GM18867 (cell line): Measurements from ENCODE around the gene PXMP4.

Experiments used
- ATAC-seq: cut with Tn5 transposase; IDR thresholded peaks from one replicate; pipeline ENCODE4 v1.9.1; 2021; ENCODE audit warnings: mild to moderate bottlenecking, moderate library complexity; ENCODE audit not compliant: unreplicated experiment

The PXMP4 gene

DNA sequence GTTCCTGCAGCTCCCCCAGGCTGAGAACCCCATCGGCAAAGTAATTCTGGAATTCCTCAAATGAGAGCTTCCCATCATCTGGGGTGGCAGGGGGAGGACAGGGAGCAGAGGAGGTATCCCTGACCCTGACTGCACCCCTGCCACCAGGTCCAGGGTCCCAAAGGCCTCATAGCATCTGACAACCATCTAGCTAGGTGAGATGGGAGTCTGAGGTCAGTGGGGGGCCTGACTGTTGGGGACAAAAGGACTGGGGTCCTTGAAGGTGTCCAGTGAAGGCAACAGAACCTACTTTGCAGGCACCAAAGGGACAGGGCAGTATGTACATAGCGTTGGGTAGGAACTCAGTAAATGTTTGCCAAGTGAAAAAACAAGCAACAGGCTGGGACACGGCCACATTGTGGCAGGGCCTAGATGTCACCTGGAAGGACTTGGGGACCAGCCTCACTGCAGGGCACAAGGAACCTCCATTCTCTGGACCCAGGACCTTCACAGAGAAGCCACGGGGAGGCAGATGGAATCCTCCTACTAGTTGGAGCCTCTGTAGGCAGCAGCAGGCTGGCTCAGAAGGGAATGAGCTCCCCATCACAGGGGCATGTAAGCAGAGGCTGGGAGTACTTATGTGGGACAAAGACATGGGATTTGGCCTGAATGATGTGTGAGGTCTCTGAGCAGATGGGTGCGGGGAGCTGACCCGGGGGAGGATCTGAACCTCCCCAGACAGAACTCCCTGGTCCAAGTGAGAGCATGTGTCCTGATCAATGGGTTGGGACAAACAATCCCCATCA lies 49.2 kb downstream of the PXMP4 start:
- no peak for ATAC-seq

DNA sequence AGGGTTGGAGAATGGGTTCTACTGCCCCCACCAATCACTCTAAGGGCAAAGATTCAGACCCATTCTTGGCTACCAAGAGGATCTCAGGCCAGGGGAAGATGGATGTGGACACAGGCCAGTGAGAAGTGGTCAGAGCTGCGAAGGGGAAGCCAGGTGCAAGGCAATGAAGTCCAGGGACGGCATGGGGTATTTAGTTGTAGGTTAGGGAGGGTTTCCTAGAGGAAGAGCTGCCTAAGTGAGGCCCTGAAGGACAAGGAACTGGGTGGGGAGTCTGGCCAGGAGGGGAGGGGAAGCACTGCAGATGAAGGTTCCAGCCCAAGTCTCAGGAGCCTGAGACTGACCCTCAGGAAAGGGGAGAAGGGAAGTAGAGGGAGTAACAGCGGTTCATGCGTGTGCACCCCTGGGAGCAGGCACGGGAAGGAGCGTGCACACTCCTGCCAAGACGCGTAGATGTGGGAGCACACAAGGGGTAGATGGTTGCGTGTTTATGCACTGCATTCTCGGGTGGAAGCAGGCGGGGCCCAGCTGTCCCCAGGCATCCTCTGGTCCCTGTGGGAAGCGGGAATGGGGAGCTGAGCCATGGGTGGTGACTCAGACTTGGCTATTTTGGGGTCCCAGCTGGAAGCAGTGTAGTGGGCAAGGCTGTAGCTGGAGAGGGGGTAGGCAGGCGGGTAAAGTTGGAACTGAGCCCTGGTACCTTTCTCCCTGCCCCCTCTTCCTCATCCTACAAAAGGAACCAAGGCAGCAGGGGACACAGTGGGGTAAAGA lies 50.1 kb downstream of the PXMP4 start:
- no peak for ATAC-seq

GRCh38 chr20:33669224-33669623 lies 50.9 kb downstream of the PXMP4 start:
- no peak for ATAC-seq

DNA sequence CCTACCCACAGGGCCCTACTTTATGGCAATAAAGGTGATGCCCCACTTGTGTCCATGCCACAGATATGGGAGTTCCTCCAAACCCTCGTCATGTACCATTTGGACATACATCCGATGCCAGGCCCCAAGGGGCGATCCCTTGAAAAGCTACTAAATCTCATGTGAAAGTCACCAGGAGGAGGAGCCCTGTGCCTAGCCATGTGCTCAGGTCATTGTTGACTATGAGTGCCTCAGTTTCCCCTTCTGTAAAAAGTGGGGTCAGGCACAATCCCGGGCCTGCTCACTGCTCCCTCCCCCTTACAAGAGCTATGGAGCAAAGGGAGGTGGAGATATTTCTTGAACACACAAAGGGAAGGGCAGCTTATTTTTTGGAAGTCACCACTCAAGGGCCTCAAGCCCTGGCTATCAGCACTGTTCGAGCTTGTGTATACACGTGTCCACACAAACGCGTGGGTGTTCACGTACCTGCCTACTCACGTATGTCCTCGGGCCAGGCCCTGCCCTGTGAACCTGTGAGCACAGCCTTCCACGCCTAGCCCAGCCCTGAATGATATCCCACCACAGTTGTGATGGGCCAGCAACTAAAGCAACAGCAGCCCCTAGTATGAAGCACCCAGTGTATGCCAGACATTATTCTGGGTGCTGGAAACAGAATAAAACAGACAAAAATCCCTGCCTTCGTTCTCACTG lies 51.5 kb downstream of the PXMP4 start:
- ATAC-seq = no peak

DNA sequence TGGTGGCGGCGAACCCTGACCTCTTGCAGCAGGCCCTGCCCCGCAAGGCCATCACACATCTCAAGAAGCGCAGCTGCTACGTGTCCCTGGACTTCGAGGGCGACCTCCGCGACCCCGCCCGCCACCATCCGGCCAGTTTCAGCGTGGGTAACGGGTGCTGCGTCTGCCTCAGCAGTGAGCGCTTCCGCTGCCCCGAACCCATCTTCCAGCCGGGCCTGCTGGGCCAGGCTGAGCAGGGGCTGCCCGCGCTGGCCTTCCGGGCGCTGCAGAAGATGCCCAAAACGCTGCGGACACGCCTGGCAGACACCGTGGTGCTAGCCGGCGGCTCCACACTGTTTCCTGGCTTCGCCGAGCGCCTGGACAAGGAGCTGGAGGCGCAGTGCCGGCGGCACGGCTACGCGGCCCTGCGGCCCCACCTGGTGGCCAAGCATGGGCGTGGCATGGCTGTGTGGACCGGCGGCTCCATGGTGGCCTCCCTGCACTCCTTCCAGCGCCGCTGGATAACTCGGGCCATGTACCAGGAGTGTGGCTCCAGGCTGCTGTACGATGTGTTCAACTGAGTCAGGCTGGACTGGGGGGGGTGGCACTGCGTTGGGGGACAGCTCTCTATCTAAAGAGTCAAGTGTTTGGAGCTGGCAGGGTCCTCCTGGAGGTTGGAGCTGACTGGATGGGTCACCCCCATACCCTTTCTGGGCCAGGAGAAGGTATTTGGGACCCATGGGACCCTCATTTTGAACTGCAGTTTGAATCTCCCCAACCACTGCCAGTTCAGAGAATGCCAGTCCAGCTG lies 52.2 kb downstream of the PXMP4 start:
- ATAC-seq = peak; percentile 31

GRCh38 chr20:33667245-33667675 lies 52.9 kb downstream of the PXMP4 start:
- peak; percentile 17 for ATAC-seq

GRCh38 chr20:33666293-33667244 lies 53.5 kb downstream of the PXMP4 start, which contains the start of gene ACTL10:
TSS of gene ACTL10 (plus strand) at chr20:33666943. CDS start at chr20:33667498, 555 bp downstream.
- ATAC-seq = peak; percentile 65

DNA sequence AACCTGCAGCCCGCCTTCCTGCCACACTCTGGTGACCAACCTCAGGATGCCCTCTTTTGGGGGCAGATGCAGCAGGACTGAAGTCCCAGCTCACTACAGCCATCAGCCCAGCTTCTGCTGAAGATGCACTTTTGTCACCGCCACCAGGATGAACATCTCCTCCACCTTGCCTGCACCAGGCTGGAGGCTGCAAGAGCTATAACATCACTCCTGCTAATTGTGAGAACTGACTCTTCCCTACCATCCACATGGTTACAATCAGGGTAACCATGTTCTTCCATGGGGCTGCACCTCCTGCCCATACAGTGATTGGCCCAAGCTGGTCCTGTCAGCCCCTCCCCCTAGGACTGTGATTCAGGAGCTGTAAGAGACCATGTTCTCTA lies 55.4 kb downstream of the PXMP4 start:
- no peak for ATAC-seq

DNA sequence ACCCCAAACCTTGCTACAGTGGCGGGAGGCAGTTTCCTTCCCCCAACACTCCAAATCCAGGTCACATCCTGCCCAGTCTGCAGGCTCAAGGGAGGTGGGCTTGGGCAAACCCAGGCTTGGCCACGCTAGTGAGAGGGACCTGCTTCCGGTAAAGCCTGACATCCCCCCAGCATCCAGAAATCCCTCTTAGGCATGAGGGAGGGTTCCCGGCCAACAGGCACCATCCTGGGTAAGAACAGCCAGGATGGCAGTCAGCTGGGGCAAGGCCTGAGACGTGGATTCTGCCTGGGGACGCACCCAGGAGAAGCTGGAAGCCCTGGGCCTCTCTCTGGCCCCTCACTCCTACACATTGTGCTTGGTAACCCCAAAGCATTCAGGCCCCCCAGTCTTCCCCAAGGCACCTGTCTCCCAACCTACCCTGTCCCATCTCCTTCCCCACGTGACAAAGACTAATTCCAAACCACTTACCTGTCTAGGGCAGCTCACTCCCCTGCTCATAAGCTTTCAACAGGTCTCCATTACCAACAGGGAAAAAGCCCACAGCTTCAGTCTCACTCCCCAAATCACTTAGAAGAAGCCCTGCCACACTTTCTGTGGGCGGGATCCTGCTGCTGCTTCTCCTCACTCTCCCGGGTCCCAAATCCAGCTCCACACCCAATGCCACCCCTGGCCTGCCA lies 55.9 kb downstream of the PXMP4 start:
- ATAC-seq = no peak

DNA sequence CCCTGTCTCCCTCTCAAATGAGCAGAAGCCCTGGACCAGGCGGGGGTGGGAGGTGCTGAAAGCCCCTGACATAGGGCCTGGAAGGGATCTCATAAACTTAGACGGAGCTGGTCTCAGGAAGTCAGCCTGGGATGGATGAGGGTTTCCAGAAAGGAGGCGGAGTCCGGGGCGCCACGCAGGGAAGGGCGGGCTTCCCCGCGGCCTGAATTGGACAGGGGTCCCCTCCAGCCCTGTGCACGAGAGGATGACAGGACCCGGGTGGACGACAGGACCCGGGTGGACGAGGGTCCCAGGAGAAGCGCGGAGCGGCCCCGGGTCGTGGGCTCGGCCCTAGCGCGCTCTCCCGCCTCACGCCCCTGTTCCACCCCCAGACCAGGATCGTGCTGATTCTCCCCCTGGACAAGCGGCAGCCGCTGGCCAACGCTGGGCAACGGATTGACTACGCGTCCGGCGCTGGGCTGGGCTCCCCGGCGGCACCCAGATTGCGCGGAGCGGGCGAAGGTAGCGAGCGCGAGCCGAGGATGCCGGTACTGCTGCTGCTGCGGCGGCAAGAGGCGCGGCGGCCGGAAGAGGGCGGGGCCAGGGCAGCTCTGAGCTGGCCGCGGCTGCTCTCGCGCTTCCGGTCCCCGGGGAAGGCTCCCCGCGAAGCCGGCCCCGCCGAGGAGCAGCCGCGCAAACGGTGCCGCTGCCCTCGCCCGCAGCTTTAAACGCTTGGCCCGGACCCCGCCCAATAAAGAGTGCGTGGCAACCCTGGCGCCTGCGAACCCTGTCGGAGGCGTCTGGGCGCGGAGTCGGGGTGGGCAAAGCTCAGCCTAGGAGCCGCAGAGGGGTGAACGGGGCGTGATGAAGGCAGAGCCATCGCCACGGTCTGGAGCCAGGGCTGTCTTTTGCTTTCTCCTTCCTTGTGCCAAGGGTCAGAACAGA lies 56.7 kb downstream of the PXMP4 start:
- peak; percentile 44 for ATAC-seq

DNA sequence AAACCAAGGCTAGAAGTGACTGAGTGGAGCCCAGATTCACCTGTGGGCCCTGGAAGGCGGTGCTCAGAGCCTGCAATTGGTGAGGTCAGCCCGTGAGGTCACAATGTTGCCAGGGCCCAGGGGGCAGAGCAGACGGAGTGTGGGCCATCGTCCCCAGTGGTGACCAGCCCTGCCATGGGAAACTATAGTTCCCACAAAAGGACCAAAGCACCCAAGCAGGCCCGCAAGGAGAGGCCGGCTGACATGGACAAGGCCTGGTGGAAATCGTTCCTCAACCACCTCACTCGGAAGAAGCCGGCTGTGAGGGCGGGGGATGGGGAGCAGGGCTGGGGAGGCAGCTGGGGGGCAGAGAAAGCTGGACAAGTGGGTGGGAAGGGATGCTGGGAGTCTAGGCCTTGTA lies 57.9 kb downstream of the PXMP4 start, which contains the start of gene C20orf144:
C20orf144 (plus strand) TSS at position 156 of the 400 bp plus-strand sequence; CDS start at position 175, 19 bp downstream.
- ATAC-seq = no peak

DNA sequence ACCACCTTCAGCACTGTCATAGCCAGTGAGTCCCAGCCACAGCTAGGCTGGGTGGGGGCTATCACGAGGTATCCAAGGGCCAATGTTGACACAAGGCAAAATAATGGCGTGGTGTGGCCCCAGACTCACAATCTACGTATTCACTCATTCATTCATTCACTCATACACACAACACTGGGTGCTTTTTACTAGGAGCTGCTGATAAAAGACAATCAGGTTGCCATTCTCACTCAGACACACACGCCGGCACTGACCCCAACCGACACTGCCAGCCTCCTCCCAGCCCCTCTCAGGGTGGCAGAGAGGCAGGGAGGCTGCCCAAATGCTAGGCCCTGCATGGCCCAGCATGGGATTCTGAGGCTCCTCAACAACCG lies 59.4 kb downstream of the PXMP4 start:
- no peak for ATAC-seq

DNA sequence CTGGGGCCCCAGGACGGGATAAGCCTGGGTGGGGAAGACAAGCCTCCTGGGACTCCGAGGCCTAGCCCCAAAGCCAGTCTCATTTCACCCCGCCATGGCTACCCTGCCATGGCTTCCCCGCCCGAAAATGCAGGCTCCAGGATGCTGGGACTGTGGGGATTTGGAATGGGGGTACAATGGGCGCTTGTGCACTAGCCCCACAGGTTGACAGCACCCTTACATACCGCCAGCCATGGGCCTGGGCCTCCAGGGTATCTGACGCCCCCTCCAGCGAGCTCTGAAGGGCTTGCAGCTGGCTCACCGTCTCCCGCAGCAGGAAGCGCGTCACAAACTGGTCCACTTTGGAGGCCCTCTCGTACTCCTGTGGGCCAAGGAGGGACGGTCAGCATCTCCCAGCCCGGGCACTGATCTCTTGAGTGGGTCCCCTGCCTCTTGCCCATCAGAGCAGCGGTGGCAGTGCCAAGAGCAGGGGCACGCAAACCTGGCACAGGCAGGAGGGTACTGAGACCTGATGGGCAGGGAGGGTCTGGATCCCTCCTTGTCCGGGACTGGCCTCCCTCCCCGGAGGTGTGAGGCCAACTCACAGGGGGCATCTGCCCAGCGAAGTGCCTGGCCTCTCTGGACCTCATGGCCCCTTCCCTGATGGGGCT lies 60.0 kb downstream of the PXMP4 start:
- ATAC-seq = no peak

- no peak for ATAC-seq
Observed at GRCh38 chr20:33659341-33660034, 60.6 kb downstream of the PXMP4 start.

DNA sequence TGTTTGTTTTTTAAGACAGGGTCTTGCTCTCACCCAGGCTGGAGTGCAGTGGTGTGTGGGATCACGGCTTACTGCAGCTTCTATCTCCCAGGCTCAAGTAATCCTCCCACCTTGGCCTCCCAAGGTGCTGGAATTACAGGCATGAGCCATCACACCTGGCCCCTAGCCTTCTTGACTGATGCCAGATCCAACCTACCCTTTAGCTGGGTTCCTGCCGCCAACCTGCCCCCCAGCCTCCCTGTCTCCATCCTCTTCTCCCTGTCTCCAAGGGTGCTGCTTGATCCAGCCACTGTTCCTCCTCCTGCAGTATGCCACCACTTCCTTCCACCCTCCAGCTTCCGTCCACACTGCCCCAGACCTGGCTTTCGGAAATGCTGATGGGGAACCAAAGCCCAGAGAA lies 61.2 kb downstream of the PXMP4 start:
- ATAC-seq = no peak

- no peak for ATAC-seq
Observed at GRCh38 chr20:33658510-33658909, 61.6 kb downstream of the PXMP4 start.

- no peak for ATAC-seq
Observed at GRCh38 chr20:33657704-33658095, 62.4 kb downstream of the PXMP4 start.
